HFF-Myc (cell line): ENCODE measurements around the gene CCDC88B.

Experiments used
- DNase-seq: peaks from one replicate; pipeline ENCODE4 v3.0.0-alpha.2; 2011; ENCODE audit warnings: low read depth; ENCODE audit errors: extremely low read depth
- H3K4me3 ChIP-seq: replicated peaks from 2 replicates; pipeline ENCODE4 v1.5.1; 2011; ENCODE audit warnings: low read depth, mild to moderate bottlenecking, control low read depth, low read length
- CTCF ChIP-seq: IDR thresholded peaks from 2 replicates; pipeline ENCODE4 v1.5.1; 2012; ENCODE audit warnings: mild to moderate bottlenecking, low read depth, low read length, control low read depth; ENCODE audit errors: missing control alignments

Gene CCDC88B

GRCh38 chr11:64352099-64352994, 12.3 kb downstream of the CCDC88B start:
- H3K4me3 ChIP-seq, result no peak overlapping the region
- no peak for DNase-seq
- no peak for TF ChIP-seq CTCF

- no peak overlapping the region for H3K4me3 ChIP-seq
- DNase-seq, result no peak
- no peak for TF ChIP-seq CTCF
These were observed 13.2 kb downstream of the CCDC88B start for GRCh38 chr11:64352995-64353714.

GRCh38 chr11:64353715-64354506, 13.9 kb downstream of the CCDC88B start:
- TF ChIP-seq CTCF, result no peak
- no peak for DNase-seq
- H3K4me3 ChIP-seq, result no peak overlapping the region

GRCh38 chr11:64355078-64355940, 15.3 kb downstream of the CCDC88B start:
- H3K4me3 ChIP-seq, result no peak overlapping the region
- DNase-seq, result peak; percentile 39

GRCh38 chr11:64356498-64357411, 16.8 kb downstream of the CCDC88B start:
- peak; percentile 54 for TF ChIP-seq CTCF
- DNase-seq, result no peak

More at GRCh38 chr11:64355078-64355940, 15.3 kb downstream of the CCDC88B start:
- TF ChIP-seq CTCF, result peak; percentile 80

More at GRCh38 chr11:64356498-64357411, 16.8 kb downstream of the CCDC88B start:
- no peak overlapping the region for H3K4me3 ChIP-seq
